GM21619 (cell line): ENCODE data around the gene SYT7.

Experiments
- ATAC-seq: cut with Tn5 transposase; IDR thresholded peaks from one replicate; pipeline ENCODE4 v1.9.1; 2021; ENCODE audit not compliant: unreplicated experiment

SYT7 gene

DNA sequence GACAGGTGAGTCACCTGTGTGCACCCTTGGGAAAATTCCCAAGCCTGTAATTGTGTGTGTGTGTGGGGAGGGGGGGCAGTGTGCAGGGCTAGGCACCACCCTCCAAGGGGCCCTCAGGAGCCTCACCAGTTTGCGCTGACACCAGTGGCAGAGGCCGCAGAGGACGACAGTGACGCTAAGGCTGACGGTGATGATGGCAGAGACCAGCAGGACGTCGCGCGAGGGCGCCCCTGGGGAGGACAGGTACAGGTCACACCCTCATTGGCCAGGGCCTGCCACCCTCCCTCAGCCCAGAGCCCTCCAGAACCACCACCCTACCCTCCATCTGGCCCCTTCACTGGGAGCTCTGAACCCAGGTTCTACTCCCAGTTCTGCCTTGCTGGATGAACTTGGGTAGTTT lies 24.9 kb downstream of the SYT7 start:
- ATAC-seq = no peak

DNA sequence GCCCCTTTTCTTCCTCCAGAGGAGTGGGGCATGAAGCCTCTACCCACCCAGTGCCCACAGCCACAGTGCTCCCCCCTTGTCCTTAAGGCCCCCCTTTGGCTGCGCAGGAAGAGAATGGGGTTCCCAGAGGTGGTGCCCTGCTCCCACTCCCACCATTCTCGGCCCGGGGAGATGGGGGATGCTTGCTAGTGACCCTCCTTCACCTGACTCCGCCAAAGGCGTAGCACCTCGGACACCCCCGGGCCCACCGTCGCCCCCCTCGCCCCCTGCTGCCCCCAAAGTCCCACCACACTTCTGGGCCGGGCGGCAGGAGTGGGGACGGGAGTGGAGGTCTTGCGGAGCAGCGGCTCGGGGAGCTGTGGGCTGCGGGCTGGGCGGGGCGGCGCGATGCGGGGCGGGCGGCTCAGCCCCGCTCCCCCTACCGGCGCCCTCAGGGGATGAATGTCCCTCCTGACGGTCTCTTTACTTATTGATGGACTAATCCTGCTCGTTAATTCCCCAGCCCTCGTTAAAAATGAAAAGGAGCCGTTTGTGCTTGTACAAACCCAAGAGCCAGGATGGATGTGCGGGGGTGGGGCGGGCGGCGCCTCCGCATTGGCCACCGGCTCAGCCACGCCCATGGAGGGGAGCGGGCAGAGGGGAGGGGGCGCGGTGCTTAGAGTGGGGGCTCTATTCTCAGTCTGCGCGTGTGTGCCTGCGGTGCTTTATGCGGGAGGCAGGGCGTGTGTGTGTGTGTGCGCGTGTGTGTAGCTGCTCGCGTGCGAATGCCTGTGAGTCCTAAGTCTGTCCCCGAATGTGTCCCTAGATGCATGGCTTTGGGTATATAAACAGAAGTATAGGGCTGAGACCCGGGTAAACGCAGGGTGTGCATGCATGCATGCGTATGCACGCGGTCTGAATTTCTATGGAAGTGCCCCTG lies 25.6 kb downstream of the SYT7 start:
- ATAC-seq = no peak

DNA sequence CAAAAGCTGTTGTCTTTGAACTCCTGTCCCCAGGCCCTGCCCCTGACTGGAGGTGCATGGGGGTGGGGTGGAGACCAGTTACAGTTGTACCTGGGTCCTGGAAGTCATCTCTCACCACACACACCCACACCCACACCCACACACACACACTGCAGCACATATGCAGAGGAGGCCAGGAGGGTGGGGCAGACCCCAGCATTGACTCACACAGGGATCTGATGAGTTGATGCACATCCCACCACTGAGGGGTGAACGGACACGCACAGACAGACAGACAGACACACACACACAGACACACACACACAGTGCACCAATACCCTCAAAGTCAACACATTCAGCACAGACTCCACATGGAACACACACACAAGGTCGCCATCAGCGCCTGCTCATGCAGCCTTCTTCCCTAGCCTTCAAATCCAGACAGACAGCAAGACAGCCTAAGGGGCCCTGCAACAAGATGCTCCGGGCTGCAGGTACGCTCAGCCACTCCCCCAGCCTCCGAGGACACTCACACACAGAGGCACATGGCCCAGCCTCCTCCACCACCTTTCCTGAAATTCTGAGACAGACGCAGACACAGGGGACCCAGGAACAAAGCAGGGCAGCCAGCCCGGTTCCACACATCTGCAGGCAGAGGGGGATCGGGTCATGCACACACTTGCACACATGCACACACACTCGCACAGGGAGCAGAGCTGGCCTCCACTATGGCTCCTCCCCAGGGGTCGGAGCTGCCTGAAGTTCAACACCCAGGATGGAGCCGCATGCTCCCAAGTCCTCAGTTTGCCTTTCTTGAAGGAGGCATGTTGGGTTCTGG lies 26.5 kb downstream of the SYT7 start:
- no peak for ATAC-seq

DNA sequence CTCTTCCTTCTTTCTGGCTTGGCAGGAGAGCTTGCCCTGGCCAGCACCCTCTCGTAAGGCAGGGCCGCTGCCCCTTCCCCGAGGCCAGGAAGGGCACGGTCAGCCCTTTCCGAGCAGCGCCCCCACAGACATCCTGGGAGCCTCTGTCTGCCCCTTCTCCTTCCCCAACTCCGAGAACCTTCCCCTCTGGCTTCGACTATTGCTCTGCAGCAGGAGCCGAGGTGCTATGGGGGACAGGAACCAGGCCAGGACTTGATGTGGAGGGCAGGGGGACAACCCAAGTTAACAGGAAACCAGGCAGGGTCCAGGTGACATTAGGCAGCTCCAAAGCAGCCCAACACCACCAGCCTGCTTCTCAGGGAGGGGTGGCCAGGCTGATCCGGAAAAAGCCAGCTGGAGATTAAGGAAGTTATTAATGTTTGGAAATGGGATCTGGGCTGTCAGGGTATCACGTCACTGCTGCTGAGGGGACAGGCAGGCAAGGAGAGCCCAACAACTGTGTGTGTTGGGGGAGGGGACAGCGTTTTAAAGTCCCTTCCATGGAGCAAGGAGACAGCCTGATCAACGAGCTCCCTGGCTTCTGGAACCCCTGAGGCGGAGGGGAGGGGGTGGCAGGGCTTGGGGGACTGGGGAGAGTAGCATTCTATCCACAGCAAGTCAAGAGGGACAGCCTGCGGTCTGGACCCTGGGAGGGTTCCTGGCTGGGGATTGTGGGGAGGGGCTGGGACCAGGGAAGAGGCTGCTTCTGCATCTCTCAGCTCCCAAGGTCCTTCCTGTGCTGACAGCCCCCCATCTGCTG lies 27.3 kb downstream of the SYT7 start:
- ATAC-seq = no peak

DNA sequence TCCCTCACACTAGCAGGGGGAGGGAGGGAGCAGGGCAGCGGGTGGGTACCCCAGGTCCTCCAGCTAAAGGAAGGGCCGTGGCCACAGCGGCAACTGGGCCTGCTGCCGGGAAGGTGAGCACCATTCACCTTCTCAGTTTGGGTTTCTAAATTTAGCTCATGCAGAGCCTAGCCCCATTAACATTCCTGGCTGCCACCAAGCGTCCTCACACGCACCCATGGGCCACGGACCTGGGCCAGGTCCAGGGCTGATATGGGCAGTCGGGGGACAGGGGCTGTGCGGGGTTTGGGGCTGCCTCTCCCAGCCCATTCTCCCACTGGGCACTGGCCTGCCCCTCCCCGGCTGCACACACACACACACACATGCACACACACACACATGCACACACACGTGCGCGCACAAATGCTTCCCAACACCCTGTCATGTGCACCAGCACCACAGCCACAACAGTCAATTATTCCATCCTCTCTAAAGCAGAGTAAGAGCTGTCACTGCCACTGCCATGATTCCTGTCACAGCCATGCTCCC lies 28.7 kb downstream of the SYT7 start:
- no peak for ATAC-seq

DNA sequence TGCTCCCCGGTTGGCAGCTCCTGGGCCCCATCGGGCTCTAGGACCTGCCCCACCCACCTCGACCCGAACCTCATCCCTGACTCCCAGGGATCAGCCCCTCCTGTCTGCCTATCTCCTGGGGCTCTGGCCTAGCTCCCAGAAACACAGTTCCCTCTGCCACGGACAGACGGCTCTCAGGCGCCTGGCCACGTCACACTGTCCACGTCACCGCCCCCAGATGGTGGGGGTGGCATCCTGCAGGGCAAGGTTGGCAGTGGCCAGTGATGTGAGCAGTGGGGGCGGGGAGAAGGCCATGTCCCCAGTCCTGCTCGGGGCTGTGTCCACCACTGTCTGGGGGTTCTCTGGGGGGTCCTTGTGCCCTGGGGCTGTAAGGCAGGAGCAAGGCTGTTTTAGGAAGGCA lies 29.2 kb downstream of the SYT7 start:
- no peak for ATAC-seq

DNA sequence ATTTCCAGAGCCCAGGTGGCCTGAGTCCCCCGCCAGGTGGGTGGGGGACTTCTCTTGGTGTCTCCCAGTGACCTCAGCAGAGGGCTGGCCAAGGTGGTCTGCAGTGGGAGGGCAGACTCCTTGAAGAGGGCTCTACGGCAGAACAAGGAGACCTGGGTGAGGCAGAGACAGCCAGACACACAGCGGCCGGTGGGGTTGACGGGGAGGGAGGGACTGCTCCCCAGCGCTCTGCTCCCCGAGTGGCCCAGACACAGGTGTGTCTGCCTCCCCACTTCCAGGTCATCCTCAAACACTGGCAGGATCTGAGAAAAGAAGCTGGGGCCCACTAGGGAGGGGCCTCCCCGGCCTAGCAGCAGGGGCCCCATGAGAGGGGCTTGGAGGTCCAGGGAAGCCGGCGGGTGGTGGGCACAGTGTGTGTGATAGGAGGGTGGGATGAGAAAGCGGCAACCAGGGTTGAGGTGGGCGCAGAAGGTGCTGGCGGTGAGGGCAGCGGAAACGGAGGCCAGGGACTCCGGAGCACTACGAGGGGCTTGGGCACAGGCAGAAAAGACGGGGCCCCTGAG lies 30.1 kb downstream of the SYT7 start:
- ATAC-seq = no peak

DNA sequence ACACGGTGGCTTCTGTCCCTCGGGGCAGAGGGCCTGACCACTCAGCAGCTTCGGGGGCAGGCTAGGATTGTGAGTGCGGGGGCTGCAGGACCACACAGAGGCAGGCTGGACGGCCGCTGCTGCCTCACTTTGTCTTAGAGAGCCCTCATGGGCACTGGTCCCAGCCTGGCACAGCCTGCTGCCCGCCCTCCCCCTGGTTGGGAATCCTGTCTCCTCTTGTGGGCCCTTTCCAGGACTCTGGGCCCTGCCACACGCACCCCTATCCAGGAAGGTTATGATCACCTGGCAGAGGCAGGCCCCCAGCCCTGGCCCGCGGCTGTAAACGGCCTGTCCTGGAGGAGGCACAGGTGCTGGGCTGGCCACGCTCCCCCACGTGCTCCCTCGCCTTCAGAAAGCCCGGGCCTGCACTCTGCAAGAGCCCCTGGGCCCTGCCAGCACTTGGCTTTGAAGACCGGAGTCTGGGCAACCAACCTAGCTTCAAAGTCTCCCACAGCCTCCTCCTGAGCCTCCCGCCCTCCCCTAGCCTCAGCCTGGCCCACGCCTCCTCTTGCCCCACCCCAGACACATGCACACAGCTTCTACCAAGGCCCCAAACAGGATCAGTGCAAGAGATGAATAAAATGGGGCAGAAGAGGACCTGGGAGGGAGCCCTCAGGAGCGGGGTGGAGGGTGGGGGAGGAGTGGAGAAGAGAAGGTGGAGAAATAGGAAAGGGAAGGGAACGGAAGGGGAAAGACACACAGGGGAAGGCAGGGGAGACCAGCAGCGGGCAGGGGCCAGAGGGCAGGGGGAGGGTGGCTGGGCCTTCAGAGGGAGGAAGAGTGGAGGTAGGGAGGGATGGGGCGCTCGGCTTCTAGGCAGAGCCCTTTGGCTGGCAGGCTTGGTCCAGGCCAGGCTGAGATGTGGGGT lies 31.0 kb downstream of the SYT7 start:
- ATAC-seq = no peak

DNA sequence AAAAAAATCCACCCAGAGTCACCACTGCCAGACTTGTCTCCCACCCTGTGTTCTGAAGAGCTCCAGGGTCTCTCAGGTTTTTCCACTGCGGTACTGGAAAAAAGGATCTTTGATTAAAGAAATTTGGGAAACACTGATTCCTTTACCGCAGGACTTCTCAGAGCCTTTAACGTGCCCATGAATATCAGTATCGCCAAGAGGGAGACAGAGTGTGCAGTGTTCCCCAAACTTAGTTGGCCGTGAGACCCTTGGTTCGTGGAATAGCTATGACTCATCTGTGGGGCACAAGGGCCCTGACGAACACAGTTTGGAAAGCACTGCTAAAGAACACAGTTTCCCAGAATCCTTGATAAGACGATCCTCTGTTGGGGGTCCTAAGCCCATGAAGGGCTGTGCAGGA lies 31.7 kb downstream of the SYT7 start:
- no peak for ATAC-seq

DNA sequence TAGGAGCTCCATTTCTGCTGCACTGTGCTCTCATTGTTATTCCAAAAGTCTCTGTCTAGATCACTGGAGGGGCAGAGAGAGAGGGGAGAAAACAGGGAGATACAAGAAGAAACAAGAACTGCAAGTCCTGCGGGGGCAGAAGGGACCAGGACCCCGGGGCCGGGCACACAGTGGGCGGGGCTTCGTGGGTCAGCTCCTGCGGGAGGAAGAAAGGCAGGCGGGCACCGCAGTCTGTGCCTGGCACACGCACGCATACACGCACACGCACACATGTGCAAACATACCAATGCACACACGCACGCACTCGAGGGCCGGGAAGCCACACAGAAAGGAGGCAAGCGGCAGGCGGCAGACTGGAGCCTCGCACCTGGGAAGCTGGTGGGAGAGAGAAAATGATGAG lies 33.6 kb downstream of the SYT7 start:
- no peak for ATAC-seq

DNA sequence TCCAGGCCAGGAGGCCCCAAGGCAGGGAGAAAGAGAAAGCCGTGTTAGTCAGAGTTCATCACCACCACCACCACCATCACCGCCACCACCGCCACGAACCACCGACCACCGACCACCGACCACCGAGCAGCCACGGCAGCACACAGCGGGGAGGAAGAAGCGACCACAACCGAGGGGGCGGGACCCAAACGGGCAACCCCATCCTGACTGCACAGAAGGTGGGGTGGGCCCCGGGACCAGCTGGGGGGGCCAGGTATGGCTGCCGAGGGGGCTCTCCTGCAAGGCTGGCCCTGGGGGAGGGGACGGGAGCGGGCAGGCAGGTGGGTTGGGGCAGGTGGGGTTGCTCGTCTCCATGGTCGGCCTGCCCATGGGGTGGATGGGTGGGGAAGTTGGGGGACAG lies 34.2 kb downstream of the SYT7 start:
- ATAC-seq = no peak

DNA sequence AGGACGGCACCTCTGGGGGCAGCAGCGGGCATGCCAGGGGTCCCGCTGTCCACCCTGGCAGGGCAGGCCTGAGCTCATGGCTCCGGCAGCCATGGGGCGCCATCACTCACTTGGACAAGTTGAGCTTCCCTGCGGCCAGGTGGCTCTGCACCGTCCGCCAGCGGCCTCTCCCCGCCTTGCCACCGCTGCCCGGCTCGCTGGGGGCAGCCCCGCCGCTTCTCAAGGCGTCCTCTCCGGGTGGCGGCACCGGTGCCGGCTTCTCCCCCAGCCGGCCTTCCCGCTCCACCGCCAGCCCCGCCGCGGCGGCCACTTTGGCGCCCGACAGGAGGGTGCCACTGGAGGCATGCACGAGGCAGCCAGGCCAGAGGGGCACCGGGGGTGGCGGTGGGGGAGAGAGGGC lies 35.0 kb downstream of the SYT7 start:
- no peak for ATAC-seq

DNA sequence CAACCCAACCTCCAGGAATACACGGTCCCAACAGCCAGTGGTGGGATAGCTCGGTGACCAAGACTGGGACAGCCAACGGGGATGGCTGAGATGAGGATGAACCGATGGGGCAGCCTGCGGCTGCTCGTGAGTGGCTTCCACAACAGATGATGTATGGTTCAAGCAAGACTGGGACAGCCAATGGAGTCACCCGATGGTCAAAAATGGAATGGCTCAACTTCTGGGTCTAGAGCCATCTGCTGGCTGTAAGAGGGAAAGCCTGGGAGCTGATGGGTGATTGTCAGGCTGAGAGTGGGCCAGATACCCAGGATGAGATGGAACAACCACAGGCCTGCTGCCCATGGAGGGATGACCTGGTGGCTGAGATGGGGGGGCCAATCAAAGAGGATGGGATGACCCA lies 35.5 kb downstream of the SYT7 start:
- ATAC-seq = no peak

DNA sequence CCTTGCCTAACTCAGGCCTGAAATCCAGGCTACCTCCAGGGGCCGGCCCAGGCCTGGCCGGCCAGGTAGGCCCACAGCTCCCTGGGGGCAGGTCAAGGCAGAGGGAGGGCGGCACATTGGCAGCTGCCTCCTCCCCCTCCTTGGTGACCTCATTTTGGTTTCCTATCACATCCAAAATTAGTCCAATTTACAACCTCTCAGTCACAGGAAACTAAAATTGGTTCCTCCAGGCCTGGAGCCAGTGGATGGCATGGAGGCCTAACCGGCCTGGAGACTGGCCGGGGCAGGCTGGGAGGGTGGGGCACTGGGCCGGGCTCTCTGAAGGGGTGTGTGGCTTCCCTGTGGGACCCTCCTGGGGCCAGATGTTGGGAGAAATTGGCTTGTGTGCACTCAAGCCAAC lies 36.4 kb downstream of the SYT7 start:
- no peak for ATAC-seq

DNA sequence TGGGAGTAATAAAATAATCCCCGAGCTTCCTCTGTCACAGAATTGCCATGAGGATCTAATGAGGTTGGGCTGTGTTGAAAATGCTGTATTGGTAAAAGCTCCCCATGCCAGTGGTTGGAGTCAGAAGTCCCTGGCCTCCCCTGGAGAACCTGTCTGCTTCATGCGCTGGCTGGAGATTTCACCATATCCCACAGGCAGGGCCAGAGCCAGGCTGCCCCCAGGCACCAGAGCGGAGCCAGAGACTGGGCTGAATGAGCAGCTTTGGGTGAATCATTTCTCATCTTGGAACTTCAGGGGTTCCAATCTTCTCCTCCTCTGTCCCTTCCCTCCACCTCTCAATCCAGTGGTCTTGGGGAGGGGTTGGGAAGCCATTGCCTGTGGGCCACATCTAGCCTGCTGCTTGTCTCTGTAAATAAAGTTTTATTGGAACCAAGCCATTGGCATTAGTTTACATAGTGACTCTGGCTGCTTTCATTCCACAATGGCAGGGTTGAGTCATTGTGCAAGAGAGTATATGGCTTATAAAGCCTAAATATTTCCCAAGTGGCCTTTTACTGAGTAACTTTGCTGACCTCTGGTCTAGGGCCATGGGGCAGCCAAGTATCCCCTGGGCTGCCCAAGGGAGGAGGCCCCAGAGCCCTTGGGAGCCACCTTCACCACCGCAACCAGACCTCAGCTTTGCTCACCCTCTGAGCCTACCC lies 37.1 kb downstream of the SYT7 start:
- no peak for ATAC-seq

DNA sequence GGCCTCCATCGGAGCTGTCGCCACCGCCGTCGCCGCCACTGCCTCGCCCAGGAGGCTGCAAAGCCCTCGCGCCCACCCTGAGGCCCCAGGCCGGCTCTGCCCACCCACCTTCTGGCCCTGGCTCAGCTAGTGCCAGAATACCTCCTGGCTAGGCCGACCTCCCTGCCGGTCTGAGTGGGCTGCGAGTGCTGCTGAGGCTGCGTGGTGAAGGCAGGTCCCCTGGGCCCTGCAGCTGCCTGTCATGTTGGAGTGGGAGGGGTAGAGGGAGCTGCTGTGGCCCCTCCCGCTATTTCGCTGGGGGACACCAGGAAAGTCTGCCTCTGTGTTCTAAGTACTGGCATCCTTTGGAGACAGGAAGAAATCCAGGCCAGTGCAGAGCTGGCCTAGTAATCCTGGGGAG lies 38.2 kb downstream of the SYT7 start:
- no peak for ATAC-seq

DNA sequence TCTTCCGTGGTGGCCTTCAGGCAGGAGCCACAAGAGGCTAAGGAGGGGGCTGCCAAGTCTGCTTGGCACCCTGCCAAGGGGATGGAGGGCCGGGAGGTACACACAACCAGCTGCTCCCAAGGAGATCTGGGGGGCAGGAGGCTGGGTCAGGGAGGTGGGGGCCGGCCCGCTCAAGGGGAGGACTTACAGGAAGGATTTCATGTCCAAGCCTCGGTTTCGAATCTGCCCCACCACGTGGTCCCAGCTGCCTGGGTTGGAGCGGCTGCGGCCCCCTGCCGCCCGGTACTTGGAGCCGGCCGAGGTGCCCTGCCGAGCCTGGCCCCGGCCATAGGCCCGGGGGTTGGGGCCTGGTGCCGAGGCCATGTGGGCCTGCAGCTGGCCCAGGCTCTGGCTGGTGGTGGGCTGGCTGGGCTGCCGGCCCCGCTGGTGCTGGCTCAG lies 38.8 kb downstream of the SYT7 start:
- no peak for ATAC-seq

DNA sequence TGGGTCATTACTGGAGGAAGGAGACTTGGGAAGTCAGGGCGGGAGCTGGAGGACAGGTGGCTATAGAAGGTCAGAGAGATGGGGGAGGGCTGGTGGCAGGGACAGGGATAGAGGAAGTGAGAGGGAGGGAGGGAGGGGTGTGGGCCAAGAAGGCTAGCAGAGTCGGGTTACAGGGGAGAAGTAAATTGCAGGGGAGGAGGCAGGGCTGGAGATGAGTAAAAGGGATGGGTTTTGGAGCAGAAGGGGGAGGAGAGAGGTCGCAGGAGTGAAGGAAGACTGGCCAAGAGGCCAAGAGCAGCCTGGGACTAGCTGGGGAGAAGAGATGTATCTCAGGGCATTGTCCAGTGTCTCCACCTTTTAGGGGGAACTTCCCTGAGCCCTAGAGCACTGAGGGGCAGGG lies 39.3 kb downstream of the SYT7 start:
- ATAC-seq = no peak

DNA sequence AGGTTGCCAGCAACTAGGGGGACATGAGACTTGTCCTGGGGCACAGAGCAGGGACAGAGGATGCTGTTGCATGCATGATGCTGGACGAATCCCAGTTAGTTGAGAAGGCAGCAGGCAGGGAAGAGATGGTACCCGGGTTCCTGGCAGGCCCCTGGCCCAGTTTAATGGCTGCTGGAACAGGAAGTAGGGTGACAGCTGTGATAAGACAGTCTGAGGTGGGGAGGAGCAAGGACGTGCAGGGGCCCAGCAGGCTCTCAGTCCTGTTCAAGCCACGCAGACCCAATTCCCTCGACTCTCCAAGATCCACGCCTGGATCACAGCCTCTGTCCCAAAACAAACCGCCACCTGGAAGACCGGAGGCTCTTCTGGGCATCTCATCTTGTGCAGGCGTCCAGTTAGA lies 40.3 kb downstream of the SYT7 start:
- no peak for ATAC-seq
